HepG2 (cell line): ENCODE measurements around the gene ENTPD5. TPM values are rescaled to one million over a fixed set of nuclear protein-coding genes. Genes with fewer than 3 reads are reported as not detected.
A peak's percentile ranks its signal among the peaks of the same experiment; 100 is the strongest.

Experiments used
- MTA1 ChIP-seq: sonication (generic); formaldehyde crosslinking; IDR thresholded peaks from 2 replicates; pipeline ENCODE4 v1.4.0; 2020; ENCODE audit warnings: missing genetic modification reagents, mild to moderate bottlenecking, borderline replicate concordance
- RCOR2 ChIP-seq: IDR thresholded peaks from 2 replicates; pipeline ENCODE4 v1.6.1; 2016; ENCODE audit warnings: missing biosample characterization, missing genetic modification reagents
- RFXANK ChIP-seq: IDR thresholded peaks from 2 replicates; pipeline ENCODE4 v1.6.1; 2016
- SKI ChIP-seq: fragments of 450-650 bp; IDR thresholded peaks from one replicate; pipeline ENCODE4 v1.6.1; 2018; ENCODE audit warnings: mild to moderate bottlenecking; ENCODE audit not compliant: partially characterized antibody
- SOX13 ChIP-seq, 3 experiments: fragments of 450-650 bp in 1 of 3; sonication (generic) in 1 of 3; formaldehyde crosslinking in 1 of 3; IDR thresholded peaks in 2 of 3; conservative IDR thresholded peaks in 1 of 3; 2 replicates each; pipeline versions ENCODE4 v1.5.0 to v1.6.1; 2016 to 2020; ENCODE audit warnings: antibody characterized with exemption in 1 of 3, mild to moderate bottlenecking in 1 of 3, missing compliant biosample characterization in 1 of 3, missing genetic modification reagents in 1 of 3, moderate library complexity in 1 of 3
- THRA ChIP-seq: sonication (generic); formaldehyde crosslinking; IDR thresholded peaks from 2 replicates; pipeline ENCODE4 v1.4.0; 2020; ENCODE audit warnings: missing genetic modification reagents, borderline replicate concordance
- ZBED4 ChIP-seq: sonication (generic); formaldehyde crosslinking; IDR thresholded peaks from 2 replicates; pipeline ENCODE4 v1.4.0; 2020; ENCODE audit warnings: missing genetic modification reagents, borderline replicate concordance
- ZBTB8A ChIP-seq: sonication (generic); formaldehyde crosslinking; IDR thresholded peaks from 2 replicates; pipeline ENCODE4 v1.4.0; 2020; ENCODE audit warnings: mild to moderate bottlenecking, low read depth, missing genetic modification reagents, borderline replicate concordance
- ZFX ChIP-seq: sonication (generic); formaldehyde crosslinking; IDR thresholded peaks from 2 replicates; pipeline ENCODE4 v1.4.0; 2020; ENCODE audit warnings: mild to moderate bottlenecking, low read depth, missing genetic modification reagents, moderate library complexity
- ZNF574 ChIP-seq: sonication (generic); formaldehyde crosslinking; IDR thresholded peaks from 2 replicates; pipeline ENCODE4 v1.4.0; 2020; ENCODE audit warnings: missing genetic modification reagents
- ZNF646 ChIP-seq: sonication (generic); formaldehyde crosslinking; IDR thresholded peaks from 2 replicates; pipeline ENCODE4 v1.9.0; 2021; ENCODE audit warnings: mild to moderate bottlenecking, missing genetic modification reagents
- ZNF768 ChIP-seq: sonication (generic); formaldehyde crosslinking; IDR thresholded peaks from 2 replicates; pipeline ENCODE4 v1.4.0; 2020; ENCODE audit warnings: missing genetic modification reagents
- polyA plus RNA-seq, 8 experiments: library from polyadenylated mRNA; depleted of rRNA in 3 of 8; stranded (reverse) in 7 of 8; unstranded in 1 of 8; fragments of >200 nt; fragmentation: Illumina TruSeq in 4 of 8; extraction: Trizol in 4 of 8; gene quantifications; 2 replicates each; pipeline versions ENCODE4 v1.2.1 to v1.2.3, GENCODE V29; 2011 to 2016; ENCODE audit warnings: low read depth in 4 of 8, missing spikeins in 1 of 8, mixed read lengths in 1 of 8; ENCODE audit not compliant: insufficient read depth in 1 of 8
- total RNA-seq, 5 experiments: library from RNA; depleted of rRNA; stranded (reverse); fragments of >200 nt; fragmentation: Illumina TruSeq; extraction: Trizol; gene quantifications; 2 replicates each; pipeline ENCODE4 v1.2.3, GENCODE V29; 2016; ENCODE audit warnings: low read depth in 1 of 5

ENTPD5 gene
- total and polyA plus RNA-seq, 2 of the 13 experiments (the other 11 are each of a cell fraction or from before 2014, with no cell fraction given): 33.8 to 43.3 TPM

- TF ChIP-seq ZNF646 (CRISPR knock-in tag): no peak
- no peak for TF ChIP-seq ZNF768 (CRISPR knock-in tag)
- TF ChIP-seq THRA: no peak
- no peak for TF ChIP-seq RFXANK (CRISPR knock-in tag)
- TF ChIP-seq ZNF574: peak; percentile 62; the same call in 1 of the 2 replicates
- no peak for TF ChIP-seq SOX13 (IDR thresholded peaks at IDR 0.05)
- no peak; a peak in 1 of 4 replicates for TF ChIP-seq SOX13 (CRISPR knock-in tag; conservative IDR thresholded peaks at IDR 0.05 in 1 of 2, IDR thresholded peaks at IDR 0.05 in 1 of 2)
- TF ChIP-seq SKI: peak; percentile 82
- TF ChIP-seq ZBTB8A (CRISPR knock-in tag): no peak
- TF ChIP-seq ZFX (CRISPR knock-in tag): peak; percentile 82
- no peak for TF ChIP-seq RCOR2 (CRISPR knock-in tag)
- TF ChIP-seq ZBED4 (CRISPR knock-in tag): no peak
- peak; percentile 67; the same call in 1 of the 2 replicates for TF ChIP-seq MTA1 (CRISPR knock-in tag)
Observed at GRCh38 chr14:74018586-74019407, at the start of gene ENTPD5, which contains the start of gene BBOF1 (continued).
